GM04504 (cell line): Measurements from ENCODE around the gene SMPD4.
"Not testable (repeated sequence)": the region's sequence is repeated elsewhere in the genome, so short reads cannot be mapped to it uniquely, and the experiment has no call there.

Source experiments
- DNase-seq: peaks from one replicate; pipeline ENCODE4 v3.0.0-alpha.2; 2012; ENCODE audit warnings: low read depth

The SMPD4 gene, protein sequence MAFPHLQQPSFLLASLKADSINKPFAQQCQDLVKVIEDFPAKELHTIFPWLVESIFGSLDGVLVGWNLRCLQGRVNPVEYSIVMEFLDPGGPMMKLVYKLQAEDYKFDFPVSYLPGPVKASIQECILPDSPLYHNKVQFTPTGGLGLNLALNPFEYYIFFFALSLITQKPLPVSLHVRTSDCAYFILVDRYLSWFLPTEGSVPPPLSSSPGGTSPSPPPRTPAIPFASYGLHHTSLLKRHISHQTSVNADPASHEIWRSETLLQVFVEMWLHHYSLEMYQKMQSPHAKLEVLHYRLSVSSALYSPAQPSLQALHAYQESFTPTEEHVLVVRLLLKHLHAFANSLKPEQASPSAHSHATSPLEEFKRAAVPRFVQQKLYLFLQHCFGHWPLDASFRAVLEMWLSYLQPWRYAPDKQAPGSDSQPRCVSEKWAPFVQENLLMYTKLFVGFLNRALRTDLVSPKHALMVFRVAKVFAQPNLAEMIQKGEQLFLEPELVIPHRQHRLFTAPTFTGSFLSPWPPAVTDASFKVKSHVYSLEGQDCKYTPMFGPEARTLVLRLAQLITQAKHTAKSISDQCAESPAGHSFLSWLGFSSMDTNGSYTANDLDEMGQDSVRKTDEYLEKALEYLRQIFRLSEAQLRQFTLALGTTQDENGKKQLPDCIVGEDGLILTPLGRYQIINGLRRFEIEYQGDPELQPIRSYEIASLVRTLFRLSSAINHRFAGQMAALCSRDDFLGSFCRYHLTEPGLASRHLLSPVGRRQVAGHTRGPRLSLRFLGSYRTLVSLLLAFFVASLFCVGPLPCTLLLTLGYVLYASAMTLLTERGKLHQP

DNA sequence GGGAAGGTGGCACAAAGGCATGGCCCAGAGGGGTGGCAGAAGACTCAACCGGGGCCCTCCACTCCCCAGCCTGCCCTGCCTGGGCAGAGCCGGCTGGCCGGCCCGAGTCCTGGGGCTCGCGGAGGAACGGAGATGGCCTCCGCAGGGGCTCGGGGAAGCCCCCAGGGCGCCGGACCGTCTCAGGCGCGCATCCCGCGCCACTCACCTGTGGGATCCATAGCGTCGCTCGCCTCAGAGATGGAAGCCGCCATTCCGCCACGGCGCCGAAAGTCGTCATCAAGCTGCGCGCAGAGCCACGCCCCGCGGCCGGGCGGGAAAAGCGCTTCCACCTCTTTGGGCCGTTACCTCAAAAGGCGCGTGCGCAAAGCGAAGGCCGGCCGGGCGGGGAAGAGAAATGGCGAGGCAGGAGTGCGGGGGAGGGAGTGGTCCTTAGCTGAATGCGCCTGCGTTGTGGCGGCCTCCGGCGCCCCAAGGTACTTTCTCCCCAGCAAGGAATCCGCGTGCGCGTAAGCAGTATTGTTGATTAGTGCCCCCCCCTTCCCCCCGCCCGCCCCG is at the start of gene SMPD4:
SMPD4 (minus strand) TSS at position 278 of the 555 bp plus-strand sequence. CDS start 5,010 bp downstream, outside the sequence.
- peak; percentile 90 for DNase-seq

DNA sequence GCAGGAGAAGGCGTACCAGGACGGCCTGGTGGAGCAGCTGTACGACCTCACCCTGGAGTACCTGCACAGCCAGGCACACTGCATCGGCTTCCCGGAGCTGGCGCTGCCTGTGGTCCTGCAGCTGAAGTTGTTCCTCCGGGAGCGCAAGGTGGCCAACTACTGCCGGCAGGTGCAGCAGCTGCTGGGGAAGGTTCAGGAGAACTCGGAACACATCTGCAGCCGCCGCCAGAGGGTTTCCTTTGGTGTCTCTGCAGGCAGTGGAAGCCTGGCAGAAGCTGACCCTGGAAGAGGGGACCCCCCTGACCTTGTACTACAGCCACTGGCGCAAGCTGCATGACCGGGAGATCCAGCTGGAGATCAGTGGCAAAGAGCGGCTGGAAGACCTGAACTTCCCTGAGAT is 49.5 kb upstream of the SMPD4 start:
- not testable (repeated sequence) for DNase-seq

DNA sequence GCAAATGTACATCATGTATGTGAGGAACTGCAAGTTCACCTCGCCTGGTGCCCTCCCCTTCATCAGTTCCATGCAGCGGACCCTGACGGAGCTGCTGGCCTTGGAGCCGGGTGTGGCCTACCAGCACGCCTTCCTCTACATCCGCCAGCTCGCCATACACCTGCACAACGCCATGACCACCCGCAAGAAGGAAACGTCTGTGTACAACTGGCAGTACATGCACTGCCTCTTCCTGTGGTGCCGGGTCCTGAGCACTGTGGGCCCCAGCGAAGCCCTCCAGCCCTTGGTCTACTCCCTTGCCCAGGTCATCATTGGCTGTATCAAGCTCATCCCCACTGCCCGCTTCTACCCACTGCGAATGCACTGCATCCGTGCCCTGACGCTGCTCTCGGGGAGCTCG is 49.0 kb upstream of the SMPD4 start:
- not testable (repeated sequence) for DNase-seq

DNA sequence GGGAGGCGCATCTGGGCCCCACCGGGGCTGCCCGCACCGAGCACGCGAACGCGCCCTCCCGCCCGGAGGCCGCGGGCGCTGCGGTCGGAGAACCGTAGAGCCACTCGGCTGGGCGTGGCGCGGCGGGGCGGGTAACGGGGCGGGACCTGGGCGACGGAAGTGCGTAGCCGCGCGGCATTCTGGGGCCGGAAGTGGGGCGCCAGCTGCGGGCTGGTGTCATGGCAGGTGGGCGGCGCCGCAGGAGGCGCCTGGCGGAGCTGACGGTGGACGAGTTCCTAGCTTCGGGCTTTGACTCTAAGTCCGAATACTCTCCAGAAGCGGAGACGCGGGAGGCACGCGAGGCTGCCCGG is 47.7 kb upstream of the SMPD4 start:
- not testable (repeated sequence) for DNase-seq

DNA sequence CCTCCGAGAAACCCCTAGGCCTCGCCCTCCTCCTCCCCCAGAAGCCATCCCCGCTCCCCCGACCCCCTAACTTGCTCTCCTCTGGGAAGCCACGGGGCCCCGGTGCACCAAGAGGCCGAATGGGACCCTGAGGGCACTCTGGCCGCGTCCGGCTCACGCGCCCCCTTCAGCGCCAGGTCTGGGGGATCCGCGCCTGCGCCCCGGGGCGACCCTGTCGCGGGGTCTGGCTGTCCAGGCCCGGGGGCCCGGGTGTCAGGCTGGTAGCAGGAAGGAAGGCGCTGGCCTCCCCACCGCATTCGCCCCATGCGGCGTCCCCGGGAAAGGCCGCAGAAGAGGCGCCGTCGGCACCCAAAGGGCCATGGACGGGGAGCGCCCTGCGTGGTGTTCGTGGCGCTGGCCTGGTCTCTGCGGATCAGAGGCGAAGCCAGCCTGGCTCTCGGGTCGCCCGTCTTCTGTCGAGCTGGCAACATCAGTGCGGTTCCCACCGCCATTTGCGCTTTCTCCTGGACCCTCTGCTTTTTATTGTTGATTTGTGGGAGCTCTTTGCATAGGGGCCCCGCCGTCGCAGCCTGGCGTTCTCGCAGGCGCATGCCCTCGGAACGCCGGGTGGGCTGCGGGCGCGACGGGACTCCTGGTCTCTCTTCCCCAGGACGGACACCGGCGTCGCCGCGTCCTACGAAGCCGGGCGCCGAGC is 47.2 kb upstream of the SMPD4 start:
- DNase-seq: not testable (repeated sequence)

DNA sequence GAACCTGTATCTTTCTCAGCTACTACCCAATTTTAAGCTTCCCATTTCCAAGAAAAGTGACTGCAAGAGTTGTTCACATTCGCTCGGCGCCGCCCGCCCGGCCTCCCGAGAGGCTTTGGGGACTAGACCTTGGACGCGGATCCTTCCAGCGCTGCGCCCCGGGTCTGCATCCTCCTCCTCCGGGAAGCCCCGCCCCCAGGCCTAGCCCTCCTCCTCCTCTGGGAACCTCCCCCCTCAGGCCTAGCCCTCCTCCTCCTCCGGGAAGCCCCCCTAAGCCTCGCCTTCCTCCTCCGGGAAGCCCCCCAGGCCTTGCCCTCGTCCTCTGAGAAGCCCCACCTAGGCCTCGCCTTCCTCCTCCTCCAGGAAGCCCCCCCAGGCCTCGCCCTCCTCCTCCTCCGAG is 46.6 kb upstream of the SMPD4 start:
- DNase-seq: not testable (repeated sequence)

DNA sequence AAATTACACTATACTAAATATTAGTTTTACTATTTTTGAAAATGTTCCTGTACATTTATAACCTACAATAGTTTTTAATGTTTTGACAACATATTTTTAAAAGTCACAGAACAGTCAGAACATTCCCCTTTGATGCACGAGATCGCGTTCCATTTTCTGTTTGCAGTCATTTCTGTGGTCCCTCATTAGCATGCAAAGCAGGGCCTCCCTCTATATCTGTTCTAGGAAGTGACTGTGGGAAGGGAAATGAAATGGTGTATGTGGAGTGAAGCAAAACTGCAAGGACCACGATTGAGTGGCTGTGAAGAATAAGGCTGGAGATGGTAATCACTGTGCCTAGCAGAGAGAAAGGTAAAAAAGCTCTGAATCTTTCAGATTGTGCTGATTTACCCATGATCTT is 41.1 kb upstream of the SMPD4 start:
- not testable (repeated sequence) for DNase-seq

DNA sequence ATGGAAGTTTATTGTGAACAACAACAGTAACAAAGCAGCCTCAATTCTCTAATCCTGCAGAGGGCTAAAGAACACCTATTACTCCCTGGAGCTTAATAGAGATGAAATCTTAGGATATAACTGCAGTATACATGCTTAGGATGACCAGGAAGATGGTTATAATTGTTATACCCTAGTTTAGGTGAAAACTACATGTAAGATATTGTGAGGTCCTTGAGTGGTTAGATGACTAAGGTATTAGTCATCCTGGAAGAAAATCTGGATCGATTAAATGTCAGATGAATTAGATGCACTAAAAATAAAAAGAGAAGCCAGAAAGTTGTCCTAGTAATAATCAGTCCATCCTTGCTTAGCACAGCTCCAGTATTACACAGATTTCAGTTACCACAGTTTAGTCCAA is 39.1 kb upstream of the SMPD4 start:
- DNase-seq: not testable (repeated sequence)

DNA sequence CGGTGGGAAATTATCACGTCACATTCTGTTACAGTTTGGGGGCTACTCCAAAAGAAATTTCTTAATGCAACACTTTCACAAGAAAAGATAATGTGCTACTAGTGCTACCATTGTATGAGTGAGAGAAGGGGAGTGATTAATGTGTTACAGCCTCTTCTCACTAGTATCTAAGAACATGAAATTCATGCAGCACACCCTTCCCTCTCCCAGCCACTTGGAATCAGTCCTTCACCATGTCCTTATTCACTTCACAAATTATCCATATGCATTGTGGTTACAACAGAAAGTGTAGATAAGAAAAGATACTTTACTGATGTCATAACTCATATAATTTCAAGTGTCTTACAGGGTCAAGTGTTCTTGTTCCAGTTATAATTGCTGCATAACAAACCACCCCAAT is 37.7 kb upstream of the SMPD4 start:
- not testable (repeated sequence) for DNase-seq

DNA sequence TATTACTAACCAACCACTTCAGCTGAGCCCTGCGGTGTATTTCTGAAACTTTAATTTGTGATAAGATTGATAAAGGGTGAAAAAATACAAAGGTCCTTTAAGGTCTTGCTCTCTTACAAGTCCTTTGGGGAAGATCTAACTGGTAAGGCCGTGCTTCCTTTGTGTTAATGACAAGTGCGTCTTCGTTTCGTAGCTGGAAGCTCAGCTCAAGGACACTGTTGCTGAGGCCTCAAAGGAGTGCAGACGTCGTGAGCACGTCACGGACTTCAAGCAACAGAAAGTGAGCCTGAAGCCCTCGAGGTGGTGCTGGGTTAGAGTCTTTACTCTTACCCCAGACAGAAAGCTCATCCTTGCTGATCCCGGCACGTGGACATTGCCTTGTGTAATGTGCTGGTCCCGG is 25.6 kb upstream of the SMPD4 start:
- not testable (repeated sequence) for DNase-seq

DNA sequence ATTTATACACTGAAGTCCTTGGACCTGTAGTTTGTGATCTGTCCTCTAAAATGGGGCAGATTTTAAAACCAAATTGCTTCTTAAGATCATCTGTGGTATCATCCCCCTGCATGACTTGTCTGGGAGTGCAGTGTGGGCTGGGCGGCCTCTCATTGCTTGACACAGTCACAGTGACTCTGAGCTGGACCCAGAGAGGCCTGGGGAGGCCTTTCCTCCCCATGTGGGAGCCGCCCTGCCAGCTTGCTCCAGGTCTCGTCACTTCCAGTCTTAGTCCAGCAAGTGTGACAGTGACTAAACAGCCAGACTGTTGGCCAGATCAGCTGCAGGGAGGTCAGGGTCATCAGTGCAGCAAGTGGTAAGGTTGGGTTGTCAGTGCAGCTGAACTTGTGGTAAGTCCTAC is 21.7 kb upstream of the SMPD4 start:
- not testable (repeated sequence) for DNase-seq

DNA sequence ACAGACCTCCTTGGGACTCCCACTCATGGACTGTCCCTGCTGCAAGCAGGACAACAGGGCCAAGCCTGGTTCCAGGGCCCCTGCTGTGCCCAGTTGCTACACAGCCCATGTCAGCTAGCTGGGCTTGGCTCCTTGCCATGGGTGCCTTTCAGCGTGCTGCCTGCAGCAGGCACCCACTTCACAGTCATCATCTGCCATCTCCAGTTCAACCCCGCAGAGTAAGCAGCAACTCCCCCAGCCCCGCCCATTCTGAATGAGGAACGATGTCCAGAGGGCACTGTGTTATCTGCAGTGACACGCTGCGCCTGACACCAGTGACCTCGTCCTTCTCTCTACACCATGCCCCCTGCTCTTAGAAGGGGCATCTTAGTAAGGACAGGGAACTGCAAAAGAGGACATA is 21.1 kb upstream of the SMPD4 start:
- DNase-seq: not testable (repeated sequence)

DNA sequence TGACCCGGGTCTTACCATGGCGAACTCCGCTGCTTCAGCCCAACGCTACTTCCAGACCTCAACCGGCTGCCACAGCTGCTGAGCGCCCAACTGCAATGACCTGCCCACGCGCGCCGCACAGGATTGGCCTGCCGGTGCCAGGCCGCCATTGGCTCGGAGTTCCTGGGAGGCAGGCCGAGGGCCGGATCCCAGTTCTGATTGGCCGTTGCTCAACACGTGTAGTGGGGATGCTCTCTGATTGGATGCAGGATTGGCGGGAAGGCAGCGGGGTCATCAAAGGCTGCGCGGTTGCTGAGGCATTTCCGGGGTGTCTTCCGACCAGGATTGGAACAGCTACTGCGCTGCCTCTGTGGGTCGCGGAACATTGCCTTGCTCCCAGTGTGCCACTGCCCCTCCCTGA is 16.9 kb upstream of the SMPD4 start, which contains the start of gene TUBA3E:
TUBA3E (minus strand) TSS at position 97 of the 400 bp plus-strand sequence; CDS start at position 18, 79 bp downstream.
- no peak for DNase-seq

DNA sequence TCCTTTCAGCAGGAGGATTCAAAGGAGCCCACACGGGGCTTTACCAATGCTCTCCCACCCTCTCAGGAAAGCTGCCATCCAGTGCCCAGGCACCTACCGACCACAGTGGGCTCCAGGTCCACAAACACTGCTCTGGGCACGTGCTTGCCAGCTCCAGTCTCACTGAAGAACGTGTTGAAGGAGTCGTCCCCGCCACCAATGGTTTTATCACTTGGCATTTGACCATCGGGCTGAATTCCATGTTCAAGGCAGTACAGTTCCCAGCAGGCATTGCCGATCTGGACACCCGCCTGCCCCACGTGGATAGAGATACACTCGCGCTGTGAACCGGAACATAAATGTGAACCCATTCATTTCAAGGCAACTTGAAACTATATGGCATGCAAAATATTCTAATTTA is 14.7 kb upstream of the SMPD4 start:
- DNase-seq: not testable (repeated sequence)

DNA sequence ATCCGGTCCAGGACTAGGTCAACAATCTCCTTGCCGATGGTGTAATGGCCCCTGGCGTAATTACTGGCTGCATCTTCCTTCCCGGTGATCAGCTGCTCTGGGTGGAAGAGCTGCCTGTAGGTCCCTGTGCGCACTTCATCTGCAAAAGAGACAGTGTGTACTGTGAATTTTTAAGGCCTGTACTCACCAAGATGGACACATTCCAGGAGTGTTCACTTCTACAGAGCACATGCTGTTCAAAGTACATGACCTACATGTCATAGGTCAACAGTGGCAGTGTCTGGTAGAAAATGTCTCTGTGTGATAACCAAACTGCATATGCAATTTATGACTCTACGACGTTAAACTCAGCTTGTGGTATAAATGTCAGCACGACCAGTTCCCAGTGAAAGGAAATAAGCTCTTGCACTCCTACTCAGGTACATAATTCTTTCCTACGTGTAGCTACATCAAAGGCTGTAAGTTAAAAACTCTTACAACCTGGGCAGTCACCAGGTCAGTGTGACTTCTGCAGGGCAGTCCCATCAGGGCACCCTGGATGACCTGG is 13.8 kb upstream of the SMPD4 start:
- not testable (repeated sequence) for DNase-seq

DNA sequence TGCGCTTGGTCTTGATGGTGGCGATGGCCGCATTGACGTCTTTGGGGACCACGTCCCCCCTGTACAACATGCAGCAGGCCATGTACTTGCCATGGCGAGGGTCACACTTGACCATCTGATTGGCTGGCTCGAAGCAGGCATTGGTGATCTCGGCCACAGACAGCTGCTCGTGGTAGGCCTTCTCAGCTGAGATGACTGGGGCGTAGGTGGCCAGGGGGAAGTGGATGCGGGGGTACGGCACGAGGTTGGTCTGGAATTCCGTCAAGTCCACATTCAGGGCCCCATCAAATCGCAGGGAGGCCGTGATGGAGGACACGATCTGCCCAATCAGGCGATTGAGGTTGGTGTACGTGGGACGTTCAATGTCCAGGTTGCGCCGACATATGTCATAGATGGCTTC is 12.4 kb upstream of the SMPD4 start:
- not testable (repeated sequence) for DNase-seq

DNA sequence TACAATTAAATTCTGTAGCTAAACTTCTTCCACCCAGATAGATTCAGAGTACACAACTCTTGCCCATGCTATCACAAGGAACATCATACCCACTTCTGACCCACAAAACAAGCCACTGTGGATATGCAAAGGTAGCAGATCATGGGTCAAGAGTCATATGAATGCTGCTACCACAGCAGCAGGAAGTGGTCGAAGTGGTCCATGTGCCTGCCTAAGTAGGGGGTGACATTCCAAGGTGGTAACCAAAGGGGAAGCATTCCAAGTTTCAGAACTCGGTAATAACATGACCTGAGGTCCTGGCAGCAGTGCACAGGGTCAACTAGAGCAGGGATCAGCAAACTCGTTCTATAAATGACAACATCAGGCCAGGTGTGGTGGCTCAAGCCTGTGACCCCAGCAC is 11.0 kb upstream of the SMPD4 start:
- not testable (repeated sequence) for DNase-seq

DNA sequence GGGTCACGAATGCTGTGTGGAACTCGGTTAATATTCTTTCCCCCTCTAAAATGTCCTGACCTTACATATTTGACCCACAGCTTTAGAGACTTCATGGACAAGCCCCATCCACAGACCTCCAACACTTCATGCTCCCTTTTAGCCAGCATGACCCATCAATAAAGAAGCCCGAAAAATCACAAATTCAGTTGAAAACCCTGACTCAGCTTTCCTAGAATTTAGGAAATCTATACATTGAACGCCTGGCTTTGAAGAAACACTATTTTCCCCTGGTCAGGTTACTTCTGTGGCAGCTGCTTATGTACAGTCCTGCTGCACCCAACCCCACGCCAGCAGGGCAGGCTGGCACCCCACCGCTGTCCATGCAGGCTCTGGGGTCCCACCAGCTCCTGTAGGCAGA is 9.9 kb upstream of the SMPD4 start:
- not testable (repeated sequence) for DNase-seq

DNA sequence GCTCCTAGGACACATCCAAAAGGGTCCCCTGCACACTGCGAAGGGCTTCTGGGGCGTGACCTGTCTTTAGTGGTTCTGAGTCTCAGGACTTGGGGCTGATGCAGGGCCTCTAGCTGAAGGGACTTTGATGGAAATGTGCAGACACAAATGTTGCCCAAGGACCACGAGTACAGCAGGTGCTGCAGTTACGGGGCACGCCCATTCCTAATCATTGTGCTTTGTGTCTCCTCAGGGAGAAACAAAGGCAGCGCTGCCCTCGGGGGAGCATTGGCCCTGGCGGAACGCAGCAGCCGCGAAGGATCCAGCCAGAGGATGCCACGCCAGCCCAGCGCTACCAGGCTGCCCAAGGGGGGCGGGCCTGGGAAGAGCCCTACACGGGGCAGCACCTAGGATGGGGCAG is 8.8 kb upstream of the SMPD4 start:
- DNase-seq: no peak

DNA sequence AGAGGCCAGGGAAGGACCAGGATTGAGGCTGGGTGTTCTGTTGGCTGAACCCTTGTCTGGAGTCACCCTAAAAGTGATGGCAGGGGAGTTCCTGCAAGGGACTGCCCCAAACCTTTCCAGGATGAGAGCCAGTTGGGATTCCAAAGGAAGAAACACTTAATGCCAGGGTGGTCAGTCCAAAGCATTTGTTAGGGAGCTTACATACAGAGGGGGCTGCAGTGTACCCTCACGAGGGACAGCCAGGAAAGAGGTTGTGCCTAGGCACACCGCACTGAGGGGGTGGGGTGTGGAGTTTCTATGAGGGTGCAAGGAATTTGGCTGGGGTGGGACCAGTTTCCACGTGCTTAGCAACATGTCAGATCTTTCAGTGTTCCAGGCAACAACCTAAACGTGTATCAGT is 7.6 kb upstream of the SMPD4 start:
- DNase-seq: not testable (repeated sequence)

DNA sequence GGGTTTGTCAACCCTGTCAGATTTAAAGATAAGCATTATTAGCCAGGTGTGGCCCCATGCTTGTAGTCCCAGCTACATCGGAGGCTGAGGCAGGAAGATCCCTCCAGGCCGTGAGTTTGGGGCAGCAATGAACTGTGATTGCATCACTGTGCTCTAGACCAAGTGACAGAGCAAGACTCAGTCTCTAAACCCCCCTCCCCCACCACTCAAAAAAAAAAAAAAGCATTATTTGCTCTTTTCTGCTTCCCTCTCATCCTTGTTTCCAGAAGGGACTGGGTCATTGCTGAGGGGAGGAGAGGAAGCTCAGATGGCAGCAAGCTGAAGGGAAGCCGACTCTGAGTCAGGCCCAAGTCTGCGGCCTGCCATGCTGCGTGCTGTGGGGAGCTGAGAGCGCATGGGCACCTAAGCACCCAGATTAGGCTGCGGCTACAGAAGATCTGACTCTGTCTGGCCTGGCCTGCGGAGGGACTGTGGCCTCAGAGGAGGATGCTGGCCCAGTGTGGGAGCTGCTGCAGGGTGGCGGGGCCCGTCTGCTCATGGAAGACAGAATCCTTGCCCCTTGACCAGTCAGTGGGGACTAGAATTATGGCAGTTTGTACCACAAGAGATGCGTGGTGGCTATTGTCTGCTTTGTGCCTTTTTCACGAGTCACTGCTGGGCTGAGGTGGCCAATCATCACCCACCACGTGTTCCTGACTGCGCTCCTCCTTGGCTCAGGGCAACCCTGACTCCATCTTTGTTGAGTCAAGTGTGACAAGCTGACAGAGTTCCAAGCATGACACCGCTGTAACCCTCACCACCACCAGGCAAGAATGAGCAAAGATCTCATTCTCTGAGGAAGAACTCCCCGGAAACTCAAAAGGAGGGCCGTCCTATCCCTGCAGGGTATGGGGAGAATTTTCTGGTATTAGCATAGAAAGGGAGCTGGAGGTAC is 6.7 kb upstream of the SMPD4 start:
- not testable (repeated sequence) for DNase-seq
